A673 (cell line): ENCODE results near the gene AUH. TPM values are rescaled to one million over a fixed set of nuclear protein-coding genes. Genes with fewer than 3 reads are reported as not detected.

ENCODE experiments used
- BruUV-seq: library from RNA; stranded (reverse); fragments of 400-500 nt; replicated peaks from 2 replicates; lab custom pipeline; 2021; lab: Mats Ljungman, UMichigan
- CTCF ChIA-PET: fragments of 300-600 bp; sonication (Branson Sonifier 250); formaldehyde crosslinking; loops from one replicate; lab custom pipeline; 2022; ENCODE audit warnings: antibody characterized with exemption; lab: Charles Lee
- POLR2A ChIA-PET: fragments of 300-600 bp; sonication (Branson Sonifier 250); formaldehyde crosslinking; loops from one replicate; lab custom pipeline; 2022; ENCODE audit warnings: antibody characterized with exemption; ENCODE audit not compliant: low non-redundant PET; lab: Charles Lee
- DNase-seq: peaks from one replicate; pipeline ENCODE4 v3.0.0-alpha.2; 2015; ENCODE audit warnings: low spot score
- H3K27ac ChIP-seq: fragments of 200-600 bp; sonication (generic); 2 replicates; pipeline ENCODE4 v1.5.1; 2016; ENCODE audit warnings: mixed run types, low read depth, mild to moderate bottlenecking, mixed read lengths, antibody characterized with exemption, low read length; ENCODE audit not compliant: poor library complexity, severe bottlenecking
- H3K27me3 ChIP-seq: fragments of 200-600 bp; sonication (generic); replicated peaks from 2 replicates; pipeline ENCODE4 v1.6.1; 2017; ENCODE audit warnings: mixed run types, low read depth, mild to moderate bottlenecking, mixed read lengths, antibody characterized with exemption, low read length; ENCODE audit not compliant: insufficient read depth, poor library complexity
- H3K36me3 ChIP-seq: fragments of 200-600 bp; sonication (generic); 2 replicates; pipeline ENCODE4 v1.6.1; 2016; ENCODE audit warnings: mixed run types, mild to moderate bottlenecking, mixed read lengths, antibody characterized with exemption, low read length; ENCODE audit not compliant: insufficient read depth, poor library complexity, severe bottlenecking
- H3K4me1 ChIP-seq: fragments of 200-600 bp; sonication (generic); 2 replicates; pipeline ENCODE4 v1.6.1; 2017; ENCODE audit warnings: mixed run types, mild to moderate bottlenecking, mixed read lengths, antibody characterized with exemption, low read length; ENCODE audit not compliant: insufficient read depth, poor library complexity, severe bottlenecking
- H3K4me3 ChIP-seq: fragments of 200-600 bp; sonication (generic); 2 replicates; pipeline ENCODE4 v1.5.1; 2016; ENCODE audit warnings: low read depth, mixed run types, mild to moderate bottlenecking, mixed read lengths, low read length; ENCODE audit not compliant: poor library complexity, severe bottlenecking
- H3K9me3 ChIP-seq: fragments of 200-600 bp; sonication (generic); 2 replicates; pipeline ENCODE4 v1.6.1; 2016; ENCODE audit warnings: mixed run types, low read depth, mild to moderate bottlenecking, mixed read lengths, antibody characterized with exemption, low read length; ENCODE audit not compliant: poor library complexity, severe bottlenecking
- EZH2 ChIP-seq: fragments of 200-600 bp; sonication (generic); IDR thresholded peaks from 2 replicates; pipeline ENCODE4 v1.6.1; 2017; ENCODE audit warnings: borderline replicate concordance, low read depth, mild to moderate bottlenecking, mixed read lengths, antibody characterized with exemption, low read length; ENCODE audit not compliant: poor library complexity, severe bottlenecking
- intact Hi-C: fragments of 100-400 bp; cut with micrococcal nuclease; formaldehyde crosslinking; loops from one replicate; pipeline ENCODE4 v1.10.0; 2022; ENCODE audit not compliant: unreplicated experiment
- total RNA-seq: library from RNA; stranded (reverse); gene quantifications from 2 replicates; pipeline ENCODE4 v1.2.3, GENCODE V29; 2021
- TF ChIP-seq, protein P1 (sequence below): fragments of 300-800, 200-600 bp; sonication (generic); conservative IDR thresholded peaks from 2 replicates; pipeline ENCODE4 v1.5.1; 2017; ENCODE audit warnings: low read depth, mild to moderate bottlenecking, antibody characterized with exemption, low read length, moderate library complexity, mixed read lengths

AUH gene
- total RNA-seq, 1 experiment from 2014 or later, result 12.3 TPM

DNA sequence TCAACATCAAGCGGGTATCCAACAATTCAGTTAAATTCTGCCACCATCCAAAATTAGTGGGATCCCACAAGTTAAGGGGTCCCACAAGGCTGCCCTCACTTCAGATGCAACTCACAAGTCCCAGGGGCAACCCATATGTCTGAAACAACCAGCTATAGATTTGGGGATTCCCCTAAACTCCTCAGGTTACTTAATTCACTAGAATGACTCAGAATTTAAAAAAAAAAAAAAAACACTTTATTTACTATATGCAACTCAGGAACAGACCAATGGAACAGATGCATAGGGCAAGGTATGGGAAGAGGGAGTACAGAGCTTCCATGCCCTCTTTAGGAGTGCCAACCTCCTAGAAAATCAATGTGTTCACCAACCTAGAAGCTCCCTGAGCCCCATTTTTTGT is 15.1 kb downstream of the AUH start:
- DNase-seq, result no peak
- H3K27me3 ChIP-seq, result no peaks in the 10 kb centered on the region
- TF ChIP-seq EZH2, result no peak
- TF ChIP-seq, protein P1, sequence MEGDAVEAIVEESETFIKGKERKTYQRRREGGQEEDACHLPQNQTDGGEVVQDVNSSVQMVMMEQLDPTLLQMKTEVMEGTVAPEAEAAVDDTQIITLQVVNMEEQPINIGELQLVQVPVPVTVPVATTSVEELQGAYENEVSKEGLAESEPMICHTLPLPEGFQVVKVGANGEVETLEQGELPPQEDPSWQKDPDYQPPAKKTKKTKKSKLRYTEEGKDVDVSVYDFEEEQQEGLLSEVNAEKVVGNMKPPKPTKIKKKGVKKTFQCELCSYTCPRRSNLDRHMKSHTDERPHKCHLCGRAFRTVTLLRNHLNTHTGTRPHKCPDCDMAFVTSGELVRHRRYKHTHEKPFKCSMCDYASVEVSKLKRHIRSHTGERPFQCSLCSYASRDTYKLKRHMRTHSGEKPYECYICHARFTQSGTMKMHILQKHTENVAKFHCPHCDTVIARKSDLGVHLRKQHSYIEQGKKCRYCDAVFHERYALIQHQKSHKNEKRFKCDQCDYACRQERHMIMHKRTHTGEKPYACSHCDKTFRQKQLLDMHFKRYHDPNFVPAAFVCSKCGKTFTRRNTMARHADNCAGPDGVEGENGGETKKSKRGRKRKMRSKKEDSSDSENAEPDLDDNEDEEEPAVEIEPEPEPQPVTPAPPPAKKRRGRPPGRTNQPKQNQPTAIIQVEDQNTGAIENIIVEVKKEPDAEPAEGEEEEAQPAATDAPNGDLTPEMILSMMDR, result no peak
- ChIA-PET POLR2A (no interaction called here), CTCF (no interaction called here)
- no TSS peak for BruUV-seq
- no peaks in the 10 kb centered on the region for H3K4me1 ChIP-seq
- peaks cover 7% of the 10 kb centered on the region for H3K36me3 ChIP-seq
- intact Hi-C loops, result no loop called here
- H3K27ac ChIP-seq, result no peak overlapping the region
- no peak overlapping the region for H3K4me3 ChIP-seq
- no peaks in the 10 kb centered on the region for H3K9me3 ChIP-seq

- no peak overlapping the region for H3K4me3 ChIP-seq
- POLR2A ChIA-PET, result interaction anchor here (0.7 kb wide), 1 partner anchor 17 kb away, joined by 4 read pairs; no protein-coding TSS in a partner anchor
- H3K4me1 ChIP-seq, result no peaks in the 10 kb centered on the region
- peaks cover 10% of the 10 kb centered on the region for H3K36me3 ChIP-seq
- no peaks in the 10 kb centered on the region for H3K27me3 ChIP-seq
- no peaks in the 10 kb centered on the region for H3K9me3 ChIP-seq
- no peak for TF ChIP-seq EZH2
- TF ChIP-seq, protein P1, result no peak
- no TSS peak for BruUV-seq
- CTCF ChIA-PET, result no interaction called here
- no peak overlapping the region for H3K27ac ChIP-seq
- intact Hi-C loops, result no loop called here
- DNase-seq, result no peak
Observed at GRCh38 chr9:91345978-91346377, 15.7 kb downstream of the AUH start.

- no TSS peak for BruUV-seq
Observed at GRCh38 chr9:91342575-91342974, 19.1 kb downstream of the AUH start.

More at GRCh38 chr9:91342575-91342974, 19.1 kb downstream of the AUH start:
- TF ChIP-seq EZH2, result no peak
- TF ChIP-seq, protein P1, result no peak
- Histone ChIP-seq H3K36me3 (peaks cover 10% of the 10 kb centered on the region), H3K27me3 (no peaks in the 10 kb centered on the region), H3K27ac (no peak overlapping the region), H3K4me1 (no peaks in the 10 kb centered on the region), H3K4me3 (no peak overlapping the region), H3K9me3 (no peaks in the 10 kb centered on the region)
- intact Hi-C loops, result no loop called here
- DNase-seq, result no peak
- CTCF ChIA-PET, result no interaction called here
- POLR2A ChIA-PET, result no interaction called here
